ENCODE measurements around the gene SVOP. TPM values are rescaled to one million over a fixed set of nuclear protein-coding genes. Genes with fewer than 3 reads are reported as not detected.
"Not testable (repeated sequence)": the region's sequence is repeated elsewhere in the genome, so short reads cannot be mapped to it uniquely, and the experiment has no call there.

The SVOP gene
- total RNA-seq, 1 experiment from 2014 or later: 0.47 TPM

DNA sequence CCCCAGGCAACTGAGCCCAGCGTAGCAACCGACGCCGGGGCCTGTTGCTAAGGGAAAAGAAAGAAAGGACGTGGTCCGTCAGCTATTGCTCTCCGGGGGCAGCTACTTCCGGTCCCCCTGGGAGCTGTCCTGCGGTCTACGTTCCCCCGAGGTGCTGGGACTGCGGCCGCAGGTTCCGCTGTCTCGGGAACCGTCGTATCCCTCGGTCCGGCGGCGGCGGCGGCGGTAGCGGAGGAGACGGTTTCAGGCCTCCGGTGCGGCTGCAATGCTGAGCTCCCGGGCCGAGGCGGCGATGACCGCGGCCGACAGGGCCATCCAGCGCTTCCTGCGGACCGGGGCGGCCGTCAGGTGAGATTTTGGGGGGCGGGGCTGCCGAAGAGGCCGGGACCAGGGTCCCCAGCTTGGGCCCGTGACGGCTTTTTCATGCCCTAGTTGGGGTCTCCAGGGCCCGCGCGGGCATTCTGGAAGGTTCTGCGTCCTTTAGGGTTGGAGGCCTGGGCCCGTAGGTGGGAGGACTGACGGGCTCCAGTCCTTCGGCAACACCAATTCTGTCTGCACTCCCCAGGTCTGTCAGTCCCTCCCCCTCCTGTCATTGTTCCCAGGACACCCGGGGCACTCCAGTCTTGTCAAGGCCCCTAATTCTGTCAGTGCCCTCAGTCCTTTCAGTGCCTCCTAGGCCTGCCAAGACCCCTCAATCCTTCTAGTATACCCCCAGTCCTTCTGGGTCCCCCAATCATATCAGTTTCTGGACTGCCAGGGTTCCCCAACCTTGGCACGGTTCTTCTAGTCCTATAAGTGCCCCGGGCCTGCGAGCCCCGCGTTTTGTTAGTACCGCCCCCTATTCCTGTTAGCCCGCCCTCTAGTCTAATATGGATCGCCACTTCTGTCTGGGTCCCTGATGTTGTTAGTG lies 31.8 kb upstream of the SVOP start, which contains the start of gene USP30 (continued):
- TF ChIP-seq, protein P1, sequence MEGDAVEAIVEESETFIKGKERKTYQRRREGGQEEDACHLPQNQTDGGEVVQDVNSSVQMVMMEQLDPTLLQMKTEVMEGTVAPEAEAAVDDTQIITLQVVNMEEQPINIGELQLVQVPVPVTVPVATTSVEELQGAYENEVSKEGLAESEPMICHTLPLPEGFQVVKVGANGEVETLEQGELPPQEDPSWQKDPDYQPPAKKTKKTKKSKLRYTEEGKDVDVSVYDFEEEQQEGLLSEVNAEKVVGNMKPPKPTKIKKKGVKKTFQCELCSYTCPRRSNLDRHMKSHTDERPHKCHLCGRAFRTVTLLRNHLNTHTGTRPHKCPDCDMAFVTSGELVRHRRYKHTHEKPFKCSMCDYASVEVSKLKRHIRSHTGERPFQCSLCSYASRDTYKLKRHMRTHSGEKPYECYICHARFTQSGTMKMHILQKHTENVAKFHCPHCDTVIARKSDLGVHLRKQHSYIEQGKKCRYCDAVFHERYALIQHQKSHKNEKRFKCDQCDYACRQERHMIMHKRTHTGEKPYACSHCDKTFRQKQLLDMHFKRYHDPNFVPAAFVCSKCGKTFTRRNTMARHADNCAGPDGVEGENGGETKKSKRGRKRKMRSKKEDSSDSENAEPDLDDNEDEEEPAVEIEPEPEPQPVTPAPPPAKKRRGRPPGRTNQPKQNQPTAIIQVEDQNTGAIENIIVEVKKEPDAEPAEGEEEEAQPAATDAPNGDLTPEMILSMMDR (IDR thresholded peaks at IDR 0.05 in 2 of 3, conservative IDR thresholded peaks at IDR 0.05 in 1 of 3; ENCODE audit: borderline replicate concordance in 1 of 3, insufficient read depth in 1 of 3, low read depth in 2 of 3, low read length in 2 of 3): no peak
- peak; percentile 73 for TF ChIP-seq SP1 (IDR thresholded peaks at IDR 0.05; ENCODE audit: low read depth)
- no peak for TF ChIP-seq EZH2phosphoT487 (IDR thresholded peaks at IDR 0.05; ENCODE audit: borderline replicate concordance)
- peak; percentile 68 for TF ChIP-seq ZFX (IDR thresholded peaks at IDR 0.05)
- TF ChIP-seq, protein P2, sequence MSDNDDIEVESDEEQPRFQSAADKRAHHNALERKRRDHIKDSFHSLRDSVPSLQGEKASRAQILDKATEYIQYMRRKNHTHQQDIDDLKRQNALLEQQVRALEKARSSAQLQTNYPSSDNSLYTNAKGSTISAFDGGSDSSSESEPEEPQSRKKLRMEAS (IDR thresholded peaks at IDR 0.05): peak; percentile 79
- TF ChIP-seq, protein P3, sequence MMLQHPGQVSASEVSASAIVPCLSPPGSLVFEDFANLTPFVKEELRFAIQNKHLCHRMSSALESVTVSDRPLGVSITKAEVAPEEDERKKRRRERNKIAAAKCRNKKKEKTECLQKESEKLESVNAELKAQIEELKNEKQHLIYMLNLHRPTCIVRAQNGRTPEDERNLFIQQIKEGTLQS (IDR thresholded peaks at IDR 0.05): no peak
- no peak; the same call in 1 of the 2 replicates for TF ChIP-seq CEBPB (IDR thresholded peaks at IDR 0.05; ENCODE audit: low read depth)
- TF ChIP-seq TCF7L2 (IDR thresholded peaks at IDR 0.05; ENCODE audit: borderline replicate concordance, extremely low read depth, insufficient read depth, insufficient read length): no peak
- TF ChIP-seq SIN3A (IDR thresholded peaks at IDR 0.05; ENCODE audit: low read depth): peak; percentile 95
- peak; percentile 44; the same call in 1 of the 2 replicates for TF ChIP-seq ELF1 (IDR thresholded peaks at IDR 0.05; ENCODE audit: borderline replicate concordance, low read depth)
- TF ChIP-seq JUND (IDR thresholded peaks at IDR 0.05): no peak
- no peak for TF ChIP-seq RAD21 (IDR thresholded peaks at IDR 0.05; ENCODE audit: low read depth)

DNA sequence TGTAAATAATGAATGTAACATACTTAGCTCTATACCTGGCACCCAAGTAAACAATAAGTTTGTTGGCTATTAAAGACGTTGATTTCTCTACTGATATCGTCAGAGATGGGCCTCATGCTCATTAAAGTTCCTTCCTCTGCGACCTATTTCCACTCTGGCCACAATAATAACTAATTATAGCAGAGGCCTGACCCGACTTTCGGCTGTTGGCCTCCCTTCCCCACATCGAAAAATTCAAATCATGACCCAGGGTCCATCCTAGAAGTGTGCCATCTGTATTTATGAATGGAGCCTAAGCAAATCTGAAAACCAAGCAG lies 31.2 kb upstream of the SVOP start:
- CTCF ChIA-PET: no interaction called here
- RAD21 ChIA-PET (ENCODE audit: low non-redundant PET in 1 of 2, low total read pairs in 2 of 2, uncharacterized antibody in 2 of 2, unreplicated experiment in 2 of 2): no interaction called here
- POLR2A ChIA-PET: no interaction called here
- H3K79me2 ChIP-seq (ENCODE audit: insufficient read depth, low read length): no peaks in the 10 kb centered on the region
- no TSS peak for BruUV-seq (replicated peaks)
- no peak for TF ChIP-seq FOSL1 (IDR thresholded peaks at IDR 0.05; ENCODE audit: low read depth)
- H3K9me2 ChIP-seq (ENCODE audit: insufficient read depth): no peaks in the 10 kb centered on the region
- H3K27me3 ChIP-seq (ENCODE audit: insufficient read depth, low read length): no peaks in the 10 kb centered on the region
- H3K36me3 ChIP-seq (ENCODE audit: control insufficient read depth in 1 of 2, insufficient read depth in 2 of 2, low read length in 2 of 2): no peaks in the 10 kb centered on the region
- peak overlapping the region; percentile 67 for H2AFZ ChIP-seq (ENCODE audit: low read depth, low read length, poor library complexity, severe bottlenecking)
- H3K4me1 ChIP-seq (ENCODE audit: control insufficient read depth in 1 of 2, insufficient read depth in 2 of 2, low read length in 2 of 2): peaks cover 6 to 13% of the 10 kb centered on the region in 2 experiments; a peak in 2 of 4 replicates
- peak overlapping the region; percentile 63 for H3K9ac ChIP-seq (ENCODE audit: low read length)
- DNase-seq (ENCODE audit: low read depth, low spot score) (no peak), ATAC-seq (no peak)
- H3K27ac ChIP-seq (ENCODE audit: low read depth, low read length): no peak overlapping the region
- peak overlapping the region; percentile 79 to 91 for H3K4me3 ChIP-seq (replicated peaks in 1 of 2; ENCODE audit: low read depth in 1 of 2, low read length in 2 of 2)
- no peaks in the 10 kb centered on the region for H3K9me3 ChIP-seq (ENCODE audit: control insufficient read depth in 1 of 2, insufficient read depth in 1 of 2, low read depth in 1 of 2, low read length in 2 of 2)
- intact Hi-C loops (cut with micrococcal nuclease): no loop called here
- H4K20me1 ChIP-seq (ENCODE audit: insufficient read depth): no peaks in the 10 kb centered on the region
- peak overlapping the region; percentile 98 for H3K4me2 ChIP-seq (ENCODE audit: low read length)

DNA sequence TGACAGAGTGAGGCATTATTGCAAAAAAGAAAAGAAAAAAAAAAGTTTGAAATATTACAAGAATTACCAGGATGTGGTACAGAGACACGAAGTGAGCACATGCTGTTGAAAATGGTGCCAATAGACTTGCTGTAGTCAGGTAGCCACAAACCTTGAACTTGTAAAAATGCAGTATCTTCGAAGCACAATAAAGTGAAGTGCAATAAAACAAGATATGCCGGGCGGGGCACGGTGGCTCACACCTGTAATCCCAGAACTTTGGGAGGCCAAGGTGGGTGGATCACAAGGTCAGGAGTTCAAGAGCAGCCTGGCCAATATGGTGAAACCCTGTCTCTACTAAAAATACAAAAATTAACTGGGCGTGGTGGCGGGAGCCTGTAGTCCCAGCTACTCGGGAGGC lies 28.9 kb upstream of the SVOP start:
- DNase-seq (ENCODE audit: low read depth, low spot score); H3K36me3 ChIP-seq (ENCODE audit: control insufficient read depth in 1 of 2, insufficient read depth in 2 of 2, low read length in 2 of 2); H3K9me2 ChIP-seq (ENCODE audit: insufficient read depth); H2AFZ ChIP-seq (ENCODE audit: low read depth, low read length, poor library complexity, severe bottlenecking); H3K27ac ChIP-seq (ENCODE audit: low read depth, low read length); H4K20me1 ChIP-seq (ENCODE audit: insufficient read depth); ATAC-seq; RAD21 ChIA-PET (ENCODE audit: low non-redundant PET in 1 of 2, low total read pairs in 2 of 2, uncharacterized antibody in 2 of 2, unreplicated experiment in 2 of 2); POLR2A ChIA-PET; H3K4me2 ChIP-seq (ENCODE audit: low read length); BruUV-seq (replicated peaks); H3K79me2 ChIP-seq (ENCODE audit: insufficient read depth, low read length); H3K9ac ChIP-seq (ENCODE audit: low read length); H3K9me3 ChIP-seq (ENCODE audit: control insufficient read depth in 1 of 2, insufficient read depth in 1 of 2, low read depth in 1 of 2, low read length in 2 of 2); CTCF ChIA-PET; intact Hi-C loops (cut with micrococcal nuclease); H3K4me3 ChIP-seq (replicated peaks in 1 of 2; ENCODE audit: low read depth in 1 of 2, low read length in 2 of 2); H3K27me3 ChIP-seq (ENCODE audit: insufficient read depth, low read length): not testable (repeated sequence)
- peaks cover 6 to 13% of the 10 kb centered on the region in 2 experiments; a peak in 2 of 4 replicates for H3K4me1 ChIP-seq (ENCODE audit: control insufficient read depth in 1 of 2, insufficient read depth in 2 of 2, low read length in 2 of 2)

All from HCT116 (cell line).